Fibroblast of lung (primary cell): Measurements from ENCODE around the gene HK2. TPM values are rescaled to one million over a fixed set of nuclear protein-coding genes. Genes with fewer than 3 reads are reported as not detected.

ENCODE experiments used
- DNase-seq, 2 donors: peaks; one replicate each; pipeline versions ENCODE4 v3.0.0 to v3.0.0-alpha.2; 2010; ENCODE audit warnings: low read depth in 2 of 2
- H2AFZ ChIP-seq: 2 replicates; pipeline ENCODE4 v1.5.1; 2012; ENCODE audit warnings: low read length, control low read depth, inconsistent platforms
- H3K27ac ChIP-seq: 2 replicates; pipeline ENCODE4 v1.5.1; 2011; ENCODE audit warnings: low read length, control low read depth; ENCODE audit not compliant: insufficient read depth
- H3K27me3 ChIP-seq: 2 replicates; pipeline ENCODE4 v1.5.1; 2011; ENCODE audit warnings: mild to moderate bottlenecking, low read length; ENCODE audit not compliant: control insufficient read depth, insufficient read depth
- H3K36me3 ChIP-seq: 2 replicates; pipeline ENCODE4 v1.5.1; 2011; ENCODE audit warnings: low read length; ENCODE audit not compliant: control insufficient read depth, insufficient read depth
- H3K4me1 ChIP-seq: 2 replicates; pipeline ENCODE4 v1.5.1; 2011; ENCODE audit warnings: low read length; ENCODE audit not compliant: control insufficient read depth, insufficient read depth; ENCODE audit errors: extremely low read depth
- H3K4me2 ChIP-seq: 2 replicates; pipeline ENCODE4 v1.5.1; 2011; ENCODE audit warnings: low read length, control low read depth; ENCODE audit not compliant: insufficient read depth; ENCODE audit errors: extremely low read depth
- H3K4me3 ChIP-seq, 4 experiments: fragments of 200-600 bp in 1 of 4; sonication (generic) in 1 of 4; replicated peaks in 1 of 4; 2 replicates each; pipeline ENCODE4 v1.5.1; 2011 to 2016; ENCODE audit warnings: low read length in 4 of 4, low read depth in 3 of 4, mild to moderate bottlenecking in 3 of 4, control low read depth in 2 of 4, inconsistent platforms in 1 of 4, mixed read lengths in 1 of 4; ENCODE audit not compliant: insufficient read depth in 1 of 4; ENCODE audit errors: control extremely low read depth in 1 of 4
- H3K79me2 ChIP-seq: 2 replicates; pipeline ENCODE4 v1.5.1; 2012; ENCODE audit warnings: mild to moderate bottlenecking, low read length, inconsistent platforms; ENCODE audit not compliant: control insufficient read depth, insufficient read depth
- H3K9ac ChIP-seq: 2 replicates; pipeline ENCODE4 v1.5.1; 2011; ENCODE audit warnings: mild to moderate bottlenecking, low read length, control low read depth; ENCODE audit not compliant: insufficient read depth
- H3K9me3 ChIP-seq: 2 replicates; pipeline ENCODE4 v1.5.1; 2012; ENCODE audit warnings: low read depth, low read length; ENCODE audit not compliant: control insufficient read depth, insufficient read depth
- H4K20me1 ChIP-seq: 2 replicates; pipeline ENCODE4 v1.5.1; 2011; ENCODE audit warnings: low read length; ENCODE audit not compliant: control insufficient read depth, insufficient read depth; ENCODE audit errors: extremely low read depth
- CTCF ChIP-seq, 2 donors: IDR thresholded peaks in 1 of 2; conservative IDR thresholded peaks in 1 of 2; 1 replicate in 1 of 2; 2 replicates in 1 of 2; pipeline ENCODE4 v1.5.1; 2011 to 2012; ENCODE audit warnings: low read length in 2 of 2, control low read depth in 1 of 2, inconsistent platforms in 1 of 2, low read depth in 1 of 2, mild to moderate bottlenecking in 1 of 2
- EZH2 ChIP-seq: IDR thresholded peaks from 2 replicates; pipeline ENCODE4 v1.5.1; 2012; ENCODE audit warnings: low read length, control low read depth, mild to moderate bottlenecking; ENCODE audit errors: missing control alignments
- polyA plus RNA-seq, 2 donors: library from polyadenylated mRNA; depleted of rRNA in 1 of 2; stranded (reverse) in 1 of 2; unstranded in 1 of 2; fragments of >200 nt; gene quantifications; 2 replicates each; pipeline ENCODE4 v1.2.1, GENCODE V29; 2011 to 2012; ENCODE audit warnings: missing spikeins in 1 of 2
- total RNA-seq: library from RNA; depleted of rRNA; stranded (reverse); fragments of >200 nt; gene quantifications from 2 replicates; pipeline ENCODE4 v1.2.1, GENCODE V29; 2014

The HK2 gene
- total and polyA plus RNA-seq, 2 donors (not counting 1 experiment from before 2014, with no cell fraction given), result 15.7 to 19.3 TPM

- no peak overlapping the region for H3K4me3 ChIP-seq
- peak overlapping the region; percentile 49 for H3K27ac ChIP-seq
- no peaks in the 10 kb centered on the region for H4K20me1 ChIP-seq
- H3K4me1 ChIP-seq, result peaks cover 8% of the 10 kb centered on the region
- no peaks in the 10 kb centered on the region for H3K27me3 ChIP-seq
- no peak for TF ChIP-seq EZH2
- TF ChIP-seq CTCF (conservative IDR thresholded peaks at IDR 0.05 in 1 of 2, IDR thresholded peaks at IDR 0.05 in 1 of 2; ENCODE audit: low read depth in 1 of 2, low read length in 2 of 2), result no peak
- H3K9me3 ChIP-seq, result no peaks in the 10 kb centered on the region
- H3K36me3 ChIP-seq, result no peaks in the 10 kb centered on the region
- H3K4me2 ChIP-seq, result peak overlapping the region; percentile 56
- H3K9ac ChIP-seq, result no peak overlapping the region
- H2AFZ ChIP-seq, result peak overlapping the region; percentile 19
- H3K79me2 ChIP-seq, result peaks cover 5% of the 10 kb centered on the region
- peak; percentile 75 to 78 for DNase-seq
Measured at GRCh38 chr2:74867841-74868658, 34.1 kb downstream of the HK2 start.

GRCh38 chr2:74869517-74869916, 35.6 kb downstream of the HK2 start:
- Histone ChIP-seq H3K27me3 (no peaks in the 10 kb centered on the region), H3K79me2 (peaks cover 5% of the 10 kb centered on the region)
- TF ChIP-seq CTCF (conservative IDR thresholded peaks at IDR 0.05 in 1 of 2, IDR thresholded peaks at IDR 0.05 in 1 of 2; ENCODE audit: low read depth in 1 of 2, low read length in 2 of 2) (no peak), EZH2 (no peak)

GRCh38 chr2:74870951-74871350, 37.0 kb downstream of the HK2 start:
- H3K79me2 ChIP-seq, result peaks cover under 1% of the 10 kb centered on the region

More at GRCh38 chr2:74869517-74869916, 35.6 kb downstream of the HK2 start:
- H2AFZ ChIP-seq, result no peak overlapping the region
- no peak overlapping the region for H3K27ac ChIP-seq
- no peaks in the 10 kb centered on the region for H4K20me1 ChIP-seq
- no peak for DNase-seq
- no peaks in the 10 kb centered on the region for H3K9me3 ChIP-seq
- peaks cover 8% of the 10 kb centered on the region for H3K4me1 ChIP-seq
- H3K9ac ChIP-seq, result no peak overlapping the region
- no peak overlapping the region for H3K4me2 ChIP-seq
- no peak overlapping the region for H3K4me3 ChIP-seq
- H3K36me3 ChIP-seq, result no peaks in the 10 kb centered on the region

More at GRCh38 chr2:74870951-74871350, 37.0 kb downstream of the HK2 start:
- no peak overlapping the region for H3K9ac ChIP-seq
- H3K4me2 ChIP-seq, result no peak overlapping the region
- no peaks in the 10 kb centered on the region for H3K9me3 ChIP-seq
- H3K27ac ChIP-seq, result no peak overlapping the region
- no peaks in the 10 kb centered on the region for H3K27me3 ChIP-seq
- H3K36me3 ChIP-seq, result no peaks in the 10 kb centered on the region
- no peak for DNase-seq
- TF ChIP-seq CTCF (conservative IDR thresholded peaks at IDR 0.05 in 1 of 2, IDR thresholded peaks at IDR 0.05 in 1 of 2; ENCODE audit: low read depth in 1 of 2, low read length in 2 of 2) (no peak), EZH2 (no peak)
- no peaks in the 10 kb centered on the region for H4K20me1 ChIP-seq
- peaks cover 4% of the 10 kb centered on the region for H3K4me1 ChIP-seq
- no peak overlapping the region for H3K4me3 ChIP-seq
- no peak overlapping the region for H2AFZ ChIP-seq
